GM18519 (cell line): ENCODE results near the gene SLC44A3.

ENCODE experiments used
- ATAC-seq: cut with Tn5 transposase; IDR thresholded peaks from one replicate; pipeline ENCODE4 v1.9.1; 2021; ENCODE audit warnings: mild to moderate bottlenecking, moderate library complexity; ENCODE audit not compliant: unreplicated experiment, low FRiP score

The SLC44A3 gene

GRCh38 chr1:94819945-94820746, at the start of gene SLC44A3:
Gene SLC44A3, plus strand, starts transcription at chr1:94820357. Its CDS starts 95 bp downstream, at chr1:94820452.
- no peak for ATAC-seq

GRCh38 chr1:94772230-94772641, 47.9 kb upstream of the SLC44A3 start:
- no peak for ATAC-seq

- ATAC-seq, result no peak
Observed at GRCh38 chr1:94772845-94773244, 47.3 kb upstream of the SLC44A3 start.

GRCh38 chr1:94773296-94773809, 46.8 kb upstream of the SLC44A3 start:
- no peak for ATAC-seq

- ATAC-seq, result no peak
Observed at GRCh38 chr1:94773931-94774422, 46.2 kb upstream of the SLC44A3 start.

GRCh38 chr1:94776474-94776873, 43.7 kb upstream of the SLC44A3 start:
- ATAC-seq, result no peak

GRCh38 chr1:94777281-94777680, 42.9 kb upstream of the SLC44A3 start:
- ATAC-seq, result no peak

GRCh38 chr1:94778808-94779207, 41.3 kb upstream of the SLC44A3 start:
- no peak for ATAC-seq

- ATAC-seq, result no peak
Observed at GRCh38 chr1:94783342-94784189, 36.6 kb upstream of the SLC44A3 start.

- ATAC-seq, result no peak
Observed at GRCh38 chr1:94784190-94784515, 36.0 kb upstream of the SLC44A3 start.

- no peak for ATAC-seq
Observed at GRCh38 chr1:94787691-94788090, 32.5 kb upstream of the SLC44A3 start.

GRCh38 chr1:94790246-94790645, 29.9 kb upstream of the SLC44A3 start:
- ATAC-seq, result no peak

GRCh38 chr1:94790670-94791069, 29.5 kb upstream of the SLC44A3 start:
- no peak for ATAC-seq

GRCh38 chr1:94792473-94793295, 27.5 kb upstream of the SLC44A3 start:
- ATAC-seq, result peak; percentile 92

GRCh38 chr1:94793296-94793656, 26.9 kb upstream of the SLC44A3 start:
- no peak for ATAC-seq

- peak; percentile 32 for ATAC-seq
Observed at GRCh38 chr1:94795434-94795833, 24.7 kb upstream of the SLC44A3 start.

- ATAC-seq, result no peak
Observed at GRCh38 chr1:94796266-94796665, 23.9 kb upstream of the SLC44A3 start.

GRCh38 chr1:94797291-94797690, 22.9 kb upstream of the SLC44A3 start:
- no peak for ATAC-seq

- ATAC-seq, result no peak
Observed at GRCh38 chr1:94798054-94798453, 22.1 kb upstream of the SLC44A3 start.

GRCh38 chr1:94798462-94798861, 21.7 kb upstream of the SLC44A3 start:
- no peak for ATAC-seq

- no peak for ATAC-seq
Observed at GRCh38 chr1:94799206-94799605, 21.0 kb upstream of the SLC44A3 start.
